Mucosa of rectum (tissue), 2 donors: Measurements from ENCODE around the gene LMTK2.

Source experiments
- H3K27ac ChIP-seq, 2 donors: one replicate each; pipeline ENCODE4 v1.7.0; 2013; ENCODE audit warnings: inconsistent platforms in 2 of 2, low read depth in 2 of 2, low read length in 2 of 2
- H3K27me3 ChIP-seq, 2 donors: one replicate each; pipeline ENCODE4 v1.7.0; 2013; ENCODE audit warnings: low read length in 2 of 2; ENCODE audit not compliant: control insufficient read depth in 2 of 2, insufficient read depth in 2 of 2
- H3K36me3 ChIP-seq, 2 donors: one replicate each; pipeline ENCODE4 v1.7.0; 2013; ENCODE audit warnings: low read length in 2 of 2; ENCODE audit not compliant: control insufficient read depth in 2 of 2, insufficient read depth in 2 of 2
- H3K4me1 ChIP-seq, 2 donors: one replicate each; pipeline ENCODE4 v1.7.0; 2013; ENCODE audit warnings: low read length in 2 of 2, mild to moderate bottlenecking in 1 of 2; ENCODE audit not compliant: control insufficient read depth in 2 of 2, insufficient read depth in 2 of 2
- H3K4me3 ChIP-seq, 2 donors: one replicate each; pipeline ENCODE4 v1.7.0; 2013; ENCODE audit warnings: low read length in 2 of 2
- H3K9ac ChIP-seq, 2 donors: one replicate each; pipeline ENCODE4 v1.7.0; 2013; ENCODE audit warnings: low read length in 2 of 2, low read depth in 1 of 2, mild to moderate bottlenecking in 1 of 2
- H3K9me3 ChIP-seq, 2 donors: one replicate each; pipeline ENCODE4 v1.7.0; 2013; ENCODE audit warnings: low read length in 2 of 2; ENCODE audit not compliant: control insufficient read depth in 2 of 2
- donor health status: healthy.
- donor health status: Normal muscosa, but diverticular disease.

The LMTK2 gene

DNA sequence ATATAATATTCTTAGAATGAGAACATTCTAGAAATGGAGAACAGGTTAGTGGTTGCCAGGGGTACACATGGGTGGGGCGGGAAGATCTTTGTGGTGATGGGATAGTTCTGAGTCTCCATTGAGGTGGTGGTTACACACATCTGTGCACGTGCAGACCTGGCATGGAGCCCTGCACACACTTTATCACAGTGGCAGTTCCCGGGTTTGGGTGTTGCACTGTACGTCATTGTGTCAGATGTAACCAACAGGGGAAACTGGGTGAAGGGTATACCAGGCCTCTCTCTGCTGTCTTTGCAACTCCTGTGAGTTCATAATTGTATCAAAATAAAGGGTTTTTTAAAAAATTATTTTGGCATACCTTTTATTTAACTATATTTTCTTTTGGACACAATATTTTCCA, 51.1 kb downstream of the LMTK2 start:
- Histone ChIP-seq H3K4me3 (no peak overlapping the region), H3K27ac (no peak overlapping the region), H3K4me1 (peaks cover 0 to 2% of the 10 kb centered on the region in 2 donors), H3K27me3 (no peaks in the 10 kb centered on the region), H3K36me3 (peaks cover 26 to 43% of the 10 kb centered on the region in 2 donors), H3K9ac (no peak overlapping the region), H3K9me3 (no peaks in the 10 kb centered on the region)

DNA sequence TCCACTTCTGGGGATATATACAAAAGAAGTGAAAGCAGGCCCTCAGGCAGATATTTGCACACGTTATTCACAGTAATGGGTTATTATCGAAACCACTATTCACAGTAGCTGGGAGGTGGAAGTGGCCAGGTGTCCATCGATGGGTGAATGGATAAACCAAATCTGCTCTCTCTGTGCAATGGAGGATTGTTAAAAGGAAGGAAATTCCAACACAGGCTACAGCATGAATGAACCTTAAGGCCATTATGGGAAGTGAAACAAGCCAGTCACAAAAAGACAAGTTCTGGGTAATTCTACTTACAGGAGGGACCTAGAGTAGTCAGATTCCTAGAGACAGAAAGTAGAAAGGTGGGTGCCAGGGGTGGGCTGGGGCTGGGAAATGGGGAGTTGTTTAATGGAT, 56.1 kb downstream of the LMTK2 start:
- peaks cover 10 to 24% of the 10 kb centered on the region in 2 donors for H3K4me1 ChIP-seq
- H3K36me3 ChIP-seq = peaks cover 5 to 18% of the 10 kb centered on the region in 2 donors
- H3K9me3 ChIP-seq = no peaks in the 10 kb centered on the region
- no peak overlapping the region for H3K27ac ChIP-seq
- no peaks in the 10 kb centered on the region for H3K27me3 ChIP-seq
- no peak overlapping the region for H3K4me3 ChIP-seq
- H3K9ac ChIP-seq = no peak overlapping the region

DNA sequence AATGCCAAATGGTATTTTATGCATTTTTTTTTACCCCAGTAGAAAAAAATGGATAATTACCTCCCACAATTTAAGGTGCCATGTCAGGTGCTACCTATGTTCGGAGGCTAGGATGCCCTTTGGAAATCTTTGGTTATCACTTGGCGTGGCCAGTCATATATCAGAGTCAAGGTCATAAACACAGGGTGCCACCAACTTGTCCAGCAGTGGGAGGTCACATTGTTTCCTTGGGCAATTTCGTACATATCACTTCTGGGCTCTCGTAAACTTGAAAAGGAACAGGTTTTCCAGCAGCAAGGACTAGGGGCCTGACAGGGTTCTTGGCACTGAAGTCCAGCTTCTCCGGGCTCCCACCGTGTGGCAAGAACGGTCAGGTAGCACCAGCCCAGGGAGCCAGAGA, 56.6 kb downstream of the LMTK2 start:
- H3K27me3 ChIP-seq = no peaks in the 10 kb centered on the region

DNA sequence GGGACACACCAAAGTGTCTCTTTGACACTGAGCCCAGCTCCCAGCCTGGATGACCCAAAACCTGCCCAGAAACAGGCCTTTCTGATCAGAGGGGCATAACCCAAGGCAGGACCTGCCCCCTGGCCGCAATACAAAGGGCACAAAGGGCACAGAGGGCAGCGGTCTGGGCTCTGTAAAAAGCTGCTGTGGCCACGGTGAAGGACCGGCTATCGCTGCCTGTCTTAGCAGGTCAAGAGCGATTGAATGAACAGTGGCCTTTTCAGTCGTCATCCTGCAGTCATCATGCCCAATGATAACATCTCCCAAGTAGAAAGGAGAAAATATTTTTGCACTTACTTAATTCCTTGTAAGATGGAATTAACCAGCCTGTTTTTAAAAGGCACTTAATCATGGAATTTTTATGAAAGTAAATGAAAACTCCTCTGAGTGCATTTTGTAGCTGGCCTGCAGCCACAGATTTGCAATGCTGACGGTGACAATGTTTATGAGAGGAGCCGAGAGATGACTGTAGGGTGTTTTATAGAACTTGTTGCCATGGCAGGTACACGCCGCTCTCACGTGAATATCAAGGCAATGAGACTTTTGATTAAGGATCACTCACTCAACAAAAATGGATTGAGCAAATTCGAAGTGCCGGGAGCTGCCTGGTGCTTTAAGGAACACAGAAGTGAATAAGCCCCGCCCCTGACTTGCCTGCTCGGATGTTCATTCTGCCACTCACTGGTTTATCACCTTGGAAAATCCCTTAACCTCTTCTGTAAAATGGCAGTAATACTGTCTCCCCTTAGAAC, 57.2 kb downstream of the LMTK2 start:
- H3K27ac ChIP-seq = peak overlapping the region; percentile 80 to 84

More for the DNA sequence above, 56.6 kb downstream of the LMTK2 start:
- Histone ChIP-seq H3K9ac (peak overlapping the region; percentile 17 to 33), H3K4me1 (peaks cover 10 to 24% of the 10 kb centered on the region in 2 donors), H3K4me3 (peak overlapping the region in 1 of 2 donors; percentile 16), H3K27ac (peak overlapping the region; percentile 80 to 84), H3K36me3 (peaks cover 5 to 17% of the 10 kb centered on the region in 2 donors), H3K9me3 (no peaks in the 10 kb centered on the region)

DNA sequence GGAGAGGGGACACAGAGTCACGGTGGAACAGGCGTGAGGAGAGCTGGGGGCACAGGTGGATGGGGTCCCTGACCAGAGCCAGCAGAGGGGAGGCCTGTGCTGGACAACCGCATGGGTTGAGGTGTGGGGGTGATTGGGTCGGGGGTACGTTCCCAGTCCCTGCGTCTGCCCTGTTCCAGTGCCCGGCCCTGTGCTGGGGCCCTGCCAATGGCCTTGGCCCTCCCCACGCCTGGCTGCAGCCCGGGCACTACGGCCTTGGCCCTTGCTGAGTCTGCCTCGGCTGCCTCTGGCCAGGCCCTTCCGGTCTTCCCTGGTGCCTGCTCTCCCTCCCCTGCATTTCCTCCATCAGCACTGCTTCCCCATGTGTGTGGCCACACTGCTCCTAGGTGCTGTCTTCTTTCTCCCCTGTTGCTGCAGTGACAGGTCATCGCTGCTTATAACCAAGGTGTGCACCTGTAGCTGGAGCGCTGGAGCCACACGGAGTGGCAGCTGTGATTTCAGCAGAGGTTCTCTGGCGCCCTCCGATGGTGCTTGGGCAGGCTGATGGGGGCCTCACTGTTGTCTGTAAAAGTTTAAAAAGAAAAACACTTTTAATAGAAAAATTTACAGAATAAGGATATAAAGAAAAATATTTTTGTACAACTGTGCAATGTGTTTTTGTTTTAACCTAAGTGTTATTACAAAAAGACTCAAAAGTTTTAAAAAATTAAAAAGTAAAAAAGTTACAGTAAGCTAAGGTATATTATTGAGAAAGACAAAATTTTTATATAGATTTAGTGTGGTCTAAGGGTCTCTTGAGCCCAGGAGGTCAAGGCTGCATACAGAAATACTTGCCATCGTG, 59.4 kb downstream of the LMTK2 start:
- no peak overlapping the region for H3K9ac ChIP-seq
- no peak overlapping the region for H3K4me3 ChIP-seq
- no peaks in the 10 kb centered on the region for H3K9me3 ChIP-seq
- no peak overlapping the region for H3K27ac ChIP-seq
- peaks cover 5% of the 10 kb centered on the region in 2 donors for H3K36me3 ChIP-seq
- no peaks in the 10 kb centered on the region for H3K27me3 ChIP-seq
- H3K4me1 ChIP-seq = peaks cover 10 to 24% of the 10 kb centered on the region in 2 donors

More for the DNA sequence above, 57.2 kb downstream of the LMTK2 start:
- Histone ChIP-seq H3K9me3 (no peaks in the 10 kb centered on the region), H3K9ac (peak overlapping the region; percentile 17 to 33), H3K4me3 (peak overlapping the region in 1 of 2 donors; percentile 16), H3K4me1 (peaks cover 10 to 24% of the 10 kb centered on the region in 2 donors), H3K36me3 (peaks cover 5 to 17% of the 10 kb centered on the region in 2 donors), H3K27me3 (no peaks in the 10 kb centered on the region)

DNA sequence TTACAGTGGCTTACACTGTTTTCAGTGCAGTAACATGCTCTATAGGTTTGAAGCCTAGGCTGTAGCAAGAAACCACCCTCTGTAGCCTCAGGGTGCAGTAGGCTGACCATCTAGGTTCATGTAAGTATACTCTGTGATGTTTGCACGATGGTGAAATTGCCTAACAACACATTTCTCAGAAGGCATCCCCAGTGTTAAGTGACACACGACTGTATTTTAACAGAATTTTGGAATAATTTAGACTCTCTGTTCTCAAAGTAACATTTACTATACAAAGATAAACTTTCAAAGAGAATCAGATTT, 60.0 kb downstream of the LMTK2 start:
- no peaks in the 10 kb centered on the region for H3K27me3 ChIP-seq
- peaks cover 7 to 10% of the 10 kb centered on the region in 2 donors for H3K36me3 ChIP-seq
- no peak overlapping the region for H3K9ac ChIP-seq
- H3K9me3 ChIP-seq = no peaks in the 10 kb centered on the region
- no peak overlapping the region for H3K4me3 ChIP-seq
- H3K4me1 ChIP-seq = peaks cover 10 to 24% of the 10 kb centered on the region in 2 donors
- H3K27ac ChIP-seq = no peak overlapping the region

DNA sequence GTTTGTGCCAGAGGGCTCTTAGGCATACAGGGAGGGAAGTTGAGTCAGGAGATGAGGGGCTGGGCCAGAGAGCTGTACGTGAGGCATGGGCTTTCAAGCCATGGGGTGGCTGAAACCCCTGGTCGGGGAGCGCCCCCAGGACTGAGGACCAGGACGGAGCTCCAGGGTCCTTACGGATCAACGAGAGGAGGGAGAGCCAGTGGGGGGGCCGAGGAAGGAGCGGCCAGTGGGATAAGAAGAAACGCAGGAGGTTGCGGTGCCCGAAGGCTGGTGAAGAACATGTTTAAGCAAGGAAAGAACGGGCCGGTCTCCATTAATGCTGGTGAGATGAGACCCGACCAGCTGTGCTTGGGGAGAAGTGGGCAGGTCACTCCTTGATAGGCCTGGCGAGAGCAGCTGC, 61.0 kb downstream of the LMTK2 start:
- no peaks in the 10 kb centered on the region for H3K9me3 ChIP-seq
- no peak overlapping the region for H3K4me3 ChIP-seq
- no peaks in the 10 kb centered on the region for H3K27me3 ChIP-seq
- H3K36me3 ChIP-seq = peaks cover 12 to 17% of the 10 kb centered on the region in 2 donors
- H3K27ac ChIP-seq = no peak overlapping the region
- peaks cover 10 to 23% of the 10 kb centered on the region in 2 donors for H3K4me1 ChIP-seq
- H3K9ac ChIP-seq = no peak overlapping the region

DNA sequence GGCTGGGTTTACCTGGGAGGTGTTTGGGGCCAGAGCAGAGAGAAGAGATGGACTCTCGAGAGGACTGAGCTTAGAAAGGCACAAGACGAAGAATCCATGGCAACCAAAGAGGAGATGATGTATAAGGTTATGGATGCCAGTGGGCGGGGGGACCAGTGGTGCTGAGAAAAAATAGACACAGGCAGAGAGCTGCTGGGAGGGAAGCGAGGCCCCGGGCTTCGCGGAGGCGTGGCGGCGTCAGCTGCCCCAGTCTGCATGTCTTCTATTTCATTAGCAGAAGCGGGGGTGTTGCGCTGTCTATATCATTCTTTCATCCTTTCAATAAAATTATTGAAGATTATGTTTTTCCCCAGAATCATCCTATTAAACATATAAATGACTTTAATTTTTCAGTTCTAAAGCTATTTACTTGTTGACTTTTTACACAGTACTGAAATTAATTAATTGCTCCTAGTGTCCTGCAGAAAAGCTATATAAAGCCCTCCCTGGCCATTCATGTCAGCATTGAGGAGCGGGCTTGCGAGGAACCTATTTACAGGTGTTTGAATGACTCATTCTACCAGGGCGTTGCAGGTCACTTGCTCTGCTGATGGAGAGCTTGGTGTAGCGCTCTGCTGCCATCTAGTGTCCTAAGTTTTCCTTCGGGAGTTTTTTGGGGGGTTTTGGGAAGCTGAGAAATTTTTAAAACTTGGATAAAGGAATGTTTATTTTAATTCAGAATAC, 61.7 kb downstream of the LMTK2 start:
- Histone ChIP-seq H3K27me3 (no peaks in the 10 kb centered on the region), H3K27ac (no peak overlapping the region), H3K4me1 (peaks cover 10 to 19% of the 10 kb centered on the region in 2 donors), H3K4me3 (no peak overlapping the region), H3K9ac (no peak overlapping the region), H3K36me3 (peaks cover 14 to 17% of the 10 kb centered on the region in 2 donors), H3K9me3 (no peaks in the 10 kb centered on the region)

DNA sequence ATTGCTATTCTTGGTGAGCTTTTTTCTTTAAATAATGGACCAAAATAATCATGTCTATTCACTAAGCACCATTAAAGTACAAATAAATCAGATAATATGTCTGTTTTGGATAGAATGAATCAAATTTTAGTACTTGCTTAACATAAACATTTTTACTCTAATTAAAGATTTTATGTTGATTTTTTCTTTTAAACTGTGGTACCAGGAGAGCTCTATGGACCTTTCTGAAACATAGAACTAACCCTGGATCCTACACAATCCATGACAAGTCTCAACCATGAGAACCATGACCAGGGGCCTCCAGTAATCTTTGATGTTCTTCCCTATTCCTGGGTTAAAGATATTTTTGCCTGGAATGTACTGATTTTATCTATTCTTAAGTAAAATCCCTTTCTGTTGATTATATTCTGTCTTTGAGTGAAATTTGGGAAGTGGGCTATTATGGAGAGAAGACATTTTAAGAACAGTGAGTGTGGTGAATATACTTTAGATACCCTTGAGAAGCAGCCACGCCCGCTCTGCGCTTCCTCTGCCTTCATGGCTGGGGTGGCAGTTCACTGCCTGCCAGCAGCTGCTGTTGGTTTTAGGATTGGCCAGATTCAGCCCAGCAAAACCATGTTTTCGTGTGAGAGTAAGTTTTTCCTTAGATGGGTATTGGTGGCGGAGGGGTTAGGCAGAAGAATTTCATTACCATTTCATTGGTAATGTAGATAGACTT, 62.4 kb downstream of the LMTK2 start:
- no peaks in the 10 kb centered on the region for H3K9me3 ChIP-seq
- H3K4me1 ChIP-seq = peaks cover 5 to 12% of the 10 kb centered on the region in 2 donors
- no peak overlapping the region for H3K9ac ChIP-seq
- H3K36me3 ChIP-seq = peaks cover 14 to 17% of the 10 kb centered on the region in 2 donors
- H3K4me3 ChIP-seq = no peak overlapping the region
- no peaks in the 10 kb centered on the region for H3K27me3 ChIP-seq
- no peak overlapping the region for H3K27ac ChIP-seq
